ENCODE results near the gene IL12B.
A peak's percentile ranks its signal among the peaks of the same experiment; 100 is the strongest.
"Not testable (repeated sequence)": the region's sequence is repeated elsewhere in the genome, so short reads cannot be mapped to it uniquely, and the experiment has no call there.

Gene IL12B

DNA sequence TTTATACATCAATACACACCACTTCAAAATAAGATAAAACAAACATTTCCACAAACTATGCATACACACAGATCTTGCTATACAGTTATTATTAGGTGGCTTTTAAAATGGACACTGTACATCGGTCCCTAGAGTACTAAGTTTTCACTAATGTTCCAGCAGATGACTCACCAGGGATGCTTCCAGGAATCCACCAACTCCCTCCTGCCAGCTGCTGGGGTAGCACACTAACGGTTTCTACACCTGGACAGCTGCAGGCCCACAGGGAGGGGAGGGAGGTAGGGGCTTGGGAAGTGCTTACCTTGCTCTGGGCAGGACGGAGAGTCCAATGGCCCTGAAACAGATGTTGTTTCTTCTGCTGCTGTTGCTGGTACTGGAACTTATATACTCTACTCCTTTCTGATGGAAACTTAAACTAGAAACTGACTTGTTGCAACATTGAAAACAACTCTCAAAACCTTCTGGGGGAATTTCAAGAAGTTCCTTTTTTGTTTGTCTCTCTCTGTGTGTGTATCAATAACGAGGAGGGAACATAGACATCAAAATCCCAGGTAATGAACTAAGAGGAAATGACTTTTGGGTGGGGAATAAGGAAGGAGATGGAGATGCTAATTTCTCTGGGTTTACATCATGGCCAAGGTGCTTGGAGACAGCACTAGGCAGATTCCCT lies at the start of gene IL12B:
Gene IL12B, minus strand, starts transcription at position 357 of the 670 bp plus-strand sequence. CDS start 3,705 bp downstream, outside the sequence.
- peak; percentile 45 for DNase-seq (ENCODE audit: low spot score)

DNA sequence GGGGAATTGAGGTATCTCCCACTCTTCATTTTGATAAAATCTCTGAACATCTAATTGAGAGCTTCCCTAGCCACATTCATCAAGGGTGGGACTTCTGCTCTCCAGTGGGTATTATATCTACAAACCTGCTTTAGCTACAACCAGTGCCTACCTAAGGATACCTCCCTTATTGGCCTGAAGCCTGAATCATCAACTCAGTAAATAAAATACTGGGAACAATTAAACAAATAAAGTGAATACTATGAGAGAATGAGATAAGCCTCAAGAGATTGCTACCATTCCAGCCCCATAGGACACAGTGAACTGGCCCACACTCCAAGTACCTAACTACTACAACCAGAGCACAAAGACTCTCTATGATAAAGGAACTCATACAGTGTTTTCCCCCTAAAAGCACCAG lies 47.4 kb upstream of the IL12B start:
- DNase-seq (ENCODE audit: low spot score) = no peak

DNA sequence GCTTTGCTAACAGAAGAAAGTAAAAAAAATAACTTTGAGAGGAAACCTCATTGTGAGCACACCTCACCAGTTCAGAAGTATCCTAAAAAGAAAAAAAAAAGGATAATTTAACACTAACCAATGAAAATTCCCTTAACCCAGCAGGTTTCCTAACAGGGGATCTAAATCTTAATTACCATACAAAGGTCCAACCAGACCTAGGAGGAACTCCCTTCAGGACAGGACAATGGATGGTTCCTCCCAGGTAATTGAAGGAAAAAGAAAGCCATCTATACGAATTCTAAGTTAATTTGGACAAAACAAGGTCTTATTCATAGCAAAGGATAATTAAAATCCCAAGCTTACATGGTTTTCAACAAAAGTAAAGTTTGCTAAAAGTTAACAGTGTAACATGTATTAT lies 37.6 kb upstream of the IL12B start:
- DNase-seq (ENCODE audit: low spot score) = not testable (repeated sequence)

DNA sequence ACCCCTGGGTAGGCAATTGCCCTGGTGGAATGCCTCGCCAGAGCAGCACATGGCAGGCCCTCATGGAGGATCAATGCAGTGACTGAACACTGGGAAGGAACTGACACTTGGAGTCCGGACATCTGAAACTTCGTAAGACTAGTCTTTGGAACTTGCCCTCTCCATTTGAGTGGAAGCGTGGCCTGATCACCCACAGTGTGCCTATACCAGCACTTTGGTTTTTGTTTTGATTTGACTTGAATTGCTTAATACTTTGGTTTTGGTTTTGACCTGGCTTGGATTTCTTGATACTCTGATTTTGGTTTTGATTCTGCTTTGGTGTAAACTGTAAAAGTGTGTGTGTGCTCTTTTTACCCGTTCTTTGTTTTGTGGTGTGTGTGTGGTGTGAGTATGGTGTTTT lies 36.5 kb upstream of the IL12B start:
- not testable (repeated sequence) for DNase-seq (ENCODE audit: low spot score)

DNA sequence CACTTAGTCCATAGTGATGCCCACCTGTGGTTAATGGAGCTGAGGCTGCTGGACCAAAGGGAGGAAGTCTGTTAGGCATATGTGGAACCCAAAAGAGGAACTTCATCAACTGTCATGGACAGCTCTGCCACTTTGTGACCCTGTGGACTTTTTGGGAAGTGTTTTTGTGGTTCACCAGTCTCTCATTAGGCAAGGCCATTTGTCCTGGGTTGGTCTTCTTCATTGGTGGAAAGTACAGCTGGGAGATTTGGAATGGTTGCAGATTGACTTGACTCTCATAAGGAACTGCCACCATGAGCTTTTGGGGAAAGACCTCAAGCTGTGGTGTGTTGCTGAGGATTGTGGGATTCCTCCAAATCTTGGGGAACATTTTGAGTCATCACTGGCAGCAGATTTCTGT lies 31.9 kb upstream of the IL12B start:
- DNase-seq (ENCODE audit: low spot score) = no peak

DNA sequence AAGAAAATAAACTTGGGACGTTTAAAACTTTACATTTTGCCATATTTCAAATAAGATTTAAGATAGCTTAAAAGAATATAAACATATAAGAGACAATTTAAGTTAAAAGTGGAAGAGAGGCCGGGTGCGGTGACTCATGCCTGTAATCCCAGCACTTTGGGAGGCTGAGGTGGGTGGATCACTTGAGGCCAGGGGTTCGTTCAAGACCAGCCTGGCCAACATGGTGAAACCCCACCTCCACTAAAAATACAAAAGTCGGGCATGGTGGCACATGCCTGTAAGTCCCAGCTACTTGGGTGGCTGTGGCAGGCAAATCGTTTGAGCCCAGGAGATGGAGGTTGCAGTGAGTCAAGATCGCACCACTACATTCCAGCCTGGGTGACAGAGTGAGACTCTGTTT lies 29.6 kb upstream of the IL12B start:
- DNase-seq (ENCODE audit: low spot score) = not testable (repeated sequence)

DNA sequence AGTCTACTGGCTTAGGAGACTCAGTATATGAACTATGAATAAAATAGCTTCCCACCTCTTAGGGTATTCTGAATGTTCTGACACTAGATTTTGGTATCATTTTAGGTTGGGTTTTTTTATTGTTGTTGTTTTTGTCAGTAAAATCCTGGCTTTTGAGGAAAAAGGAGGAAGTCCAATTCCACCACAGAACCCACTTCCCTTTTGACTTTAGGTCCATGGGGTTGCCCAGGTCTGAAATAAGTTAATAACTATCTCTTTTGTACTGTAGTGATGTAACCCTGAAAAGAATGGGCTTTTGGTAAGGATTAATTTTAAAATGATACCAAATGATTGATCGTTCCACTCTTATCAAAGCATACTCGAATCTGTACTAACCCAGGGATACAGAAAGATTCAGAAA lies 29.1 kb upstream of the IL12B start:
- DNase-seq (ENCODE audit: low spot score) = no peak

DNA sequence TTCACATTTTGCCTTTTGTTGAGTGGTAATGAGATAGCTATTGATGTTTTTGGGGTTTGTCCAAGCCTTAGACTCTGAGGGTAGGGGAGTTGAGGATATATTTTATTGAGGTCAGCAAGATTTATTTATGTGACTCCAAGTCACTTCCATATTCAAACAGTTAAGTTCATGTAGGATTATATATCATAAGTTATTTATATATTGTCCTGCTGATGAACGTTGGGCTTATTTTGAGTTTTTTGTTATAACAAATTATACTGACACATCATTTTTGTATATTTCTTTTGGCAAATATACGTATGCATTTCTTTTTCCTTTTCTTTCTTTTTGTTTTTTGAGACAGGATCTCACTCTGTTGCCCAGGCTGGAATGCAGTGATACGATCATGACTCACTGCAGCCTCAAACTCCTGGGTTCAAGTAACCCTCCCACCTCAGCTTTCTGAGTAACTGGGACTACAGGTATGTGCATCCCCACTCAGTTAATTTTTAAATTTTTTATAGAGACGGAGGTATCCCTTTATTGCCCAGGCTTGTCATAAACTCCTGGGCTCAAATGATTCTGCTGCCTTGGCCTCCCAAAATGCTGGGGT lies 23.5 kb upstream of the IL12B start:
- DNase-seq (ENCODE audit: low spot score) = no peak

DNA sequence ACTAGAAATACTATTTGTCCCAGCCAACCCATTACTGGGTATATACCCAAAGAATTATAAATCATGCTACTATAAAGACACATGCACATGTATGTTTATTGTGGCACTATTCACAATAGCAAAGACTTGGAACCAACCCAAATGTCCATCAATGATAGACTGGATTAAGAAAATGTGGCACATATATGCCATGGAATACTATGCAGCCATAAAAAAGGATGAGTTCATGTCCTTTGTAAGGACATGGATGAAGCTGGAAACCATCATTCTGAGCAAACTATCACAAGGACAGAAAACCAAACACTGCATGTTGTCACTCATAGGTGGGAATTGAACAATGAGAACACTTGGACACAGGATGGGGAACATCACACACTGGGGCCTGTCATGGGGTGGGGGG lies 20.4 kb upstream of the IL12B start:
- DNase-seq (ENCODE audit: low spot score) = not testable (repeated sequence)

DNA sequence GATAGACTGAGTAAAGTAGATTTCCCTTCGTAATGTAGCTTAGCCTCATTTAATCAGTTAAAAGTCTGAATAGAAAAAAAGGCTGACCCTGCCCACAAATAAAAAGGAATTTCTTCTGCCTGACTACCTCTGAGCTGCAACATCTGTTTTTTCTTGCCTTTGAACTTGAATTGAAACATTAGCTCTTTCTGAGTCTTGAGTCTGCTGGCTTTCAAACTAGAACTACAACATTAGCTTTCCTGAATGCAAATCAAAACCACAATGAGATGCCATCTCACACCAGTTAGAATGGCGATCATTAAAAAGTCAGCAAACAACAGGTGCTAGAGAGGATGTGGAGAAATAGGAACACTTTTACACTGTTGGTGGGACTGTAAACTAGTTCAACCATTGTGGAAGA lies 19.9 kb upstream of the IL12B start:
- not testable (repeated sequence) for DNase-seq (ENCODE audit: low spot score)

DNA sequence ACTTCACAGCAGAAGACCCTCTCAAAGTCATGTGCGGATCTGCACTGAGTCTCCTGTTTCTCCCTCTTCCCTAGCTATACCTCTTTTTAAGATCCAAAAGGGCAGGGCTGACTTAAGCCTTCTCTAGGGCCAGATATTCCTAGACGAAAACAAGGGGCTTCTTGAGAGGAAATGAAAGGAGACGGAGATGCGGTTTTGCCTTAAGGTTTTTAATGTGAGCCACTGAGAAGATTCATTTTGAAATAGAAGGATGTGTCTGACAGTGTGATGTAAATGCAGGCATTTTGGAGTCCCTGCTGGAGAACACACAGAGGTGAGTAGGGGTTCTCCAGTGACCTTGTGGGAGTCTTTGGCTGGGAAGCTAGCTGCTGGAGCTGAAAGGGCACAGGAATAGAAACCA lies 15.6 kb upstream of the IL12B start:
- no peak for DNase-seq (ENCODE audit: low spot score)

DNA sequence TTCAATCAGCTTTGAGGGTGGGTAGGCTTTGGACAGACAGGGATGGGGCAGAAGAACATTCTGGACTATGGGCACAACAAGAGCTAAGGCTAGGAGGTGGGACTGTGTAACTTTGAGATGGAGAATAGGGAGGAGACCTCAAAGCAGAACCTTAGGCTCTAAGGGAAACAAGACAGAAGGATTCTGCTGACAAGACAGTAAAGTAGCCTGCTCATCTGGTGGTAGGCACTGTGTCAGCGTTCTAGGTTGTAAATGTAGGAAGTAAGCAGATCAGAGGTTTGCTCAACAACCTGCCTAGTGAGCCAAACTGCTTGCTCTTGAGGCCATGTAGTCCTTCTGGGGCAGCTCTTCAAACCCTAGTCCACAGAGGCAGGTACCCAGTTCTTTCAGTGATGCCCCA lies 15.0 kb upstream of the IL12B start:
- no peak for DNase-seq (ENCODE audit: low spot score)

DNA sequence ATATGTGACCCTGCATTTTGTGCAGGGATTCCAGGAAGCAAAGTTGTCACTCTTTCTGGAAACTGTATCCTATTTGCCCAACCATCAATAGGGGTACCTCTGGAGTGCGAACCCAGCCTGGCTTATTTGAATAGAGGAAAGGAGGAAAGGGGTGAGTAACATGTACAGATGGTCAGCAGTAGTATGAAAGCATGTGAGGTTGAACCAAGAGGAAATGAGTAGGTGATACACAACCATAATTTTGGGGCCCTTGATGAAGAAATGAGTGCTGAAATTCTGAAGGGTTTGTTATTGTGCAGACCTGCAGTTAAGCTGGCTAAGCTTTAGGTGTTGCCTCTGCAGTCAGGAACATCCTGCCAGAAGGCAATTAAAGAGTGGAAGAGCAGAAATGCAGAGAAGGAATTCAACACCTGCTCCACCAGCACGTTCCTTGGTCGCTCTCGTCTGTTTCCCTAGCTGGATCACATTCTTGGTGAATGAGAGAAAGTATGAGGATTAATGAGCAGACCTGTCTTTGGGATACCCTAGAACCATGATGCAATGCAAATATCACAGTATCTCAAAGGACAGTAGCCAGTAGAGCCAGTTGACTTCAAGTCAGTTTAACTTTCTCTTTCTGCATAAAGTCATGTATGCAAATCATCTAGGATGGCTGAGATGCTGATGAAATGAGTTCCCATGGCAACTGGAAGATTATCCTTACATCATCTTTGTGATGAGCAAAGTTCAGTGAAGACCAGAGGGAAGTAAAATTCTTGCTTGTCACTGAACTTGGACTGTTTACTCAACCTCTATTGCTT lies 13.2 kb upstream of the IL12B start:
- DNase-seq (ENCODE audit: low spot score) = no peak

DNA sequence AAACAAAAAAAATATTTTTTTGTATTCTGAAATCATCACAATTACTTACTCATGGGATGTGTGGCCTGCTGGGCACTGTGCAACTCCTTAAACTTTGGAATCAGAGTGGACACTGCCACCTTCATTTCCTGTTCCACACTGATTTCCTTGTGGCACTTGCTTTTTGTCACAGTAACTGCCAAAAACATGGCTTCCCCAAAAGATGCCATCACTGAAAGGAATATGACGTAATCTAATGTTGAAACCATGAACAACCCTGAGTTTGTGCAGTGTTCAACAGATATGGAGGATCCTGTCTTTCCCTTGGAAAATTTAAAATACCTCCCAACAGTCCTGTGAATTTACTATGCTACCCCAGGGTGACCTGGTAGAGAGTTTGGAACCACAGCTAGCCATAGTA lies 12.6 kb upstream of the IL12B start:
- no peak for DNase-seq (ENCODE audit: low spot score)

DNA sequence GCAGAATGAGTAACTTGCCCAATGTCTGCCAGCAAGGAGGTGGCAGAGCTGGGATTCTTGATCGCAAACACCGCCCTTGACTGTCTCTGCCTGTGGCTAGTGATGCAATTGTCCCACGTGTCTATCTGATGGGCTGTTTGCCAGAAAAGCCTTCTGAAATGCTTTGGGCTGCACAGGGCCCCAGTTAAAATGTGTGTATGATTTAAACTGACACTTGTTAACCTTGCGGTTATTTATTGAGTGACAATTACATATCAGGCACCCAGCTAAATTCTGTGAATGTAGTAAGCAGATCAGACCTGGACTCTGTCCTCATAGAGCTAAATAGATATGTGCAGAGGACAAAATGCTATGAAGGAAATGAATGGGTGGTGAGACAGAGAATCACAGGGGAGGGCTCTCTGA lies 11.6 kb upstream of the IL12B start:
- DNase-seq (ENCODE audit: low spot score) = peak; percentile 68

DNA sequence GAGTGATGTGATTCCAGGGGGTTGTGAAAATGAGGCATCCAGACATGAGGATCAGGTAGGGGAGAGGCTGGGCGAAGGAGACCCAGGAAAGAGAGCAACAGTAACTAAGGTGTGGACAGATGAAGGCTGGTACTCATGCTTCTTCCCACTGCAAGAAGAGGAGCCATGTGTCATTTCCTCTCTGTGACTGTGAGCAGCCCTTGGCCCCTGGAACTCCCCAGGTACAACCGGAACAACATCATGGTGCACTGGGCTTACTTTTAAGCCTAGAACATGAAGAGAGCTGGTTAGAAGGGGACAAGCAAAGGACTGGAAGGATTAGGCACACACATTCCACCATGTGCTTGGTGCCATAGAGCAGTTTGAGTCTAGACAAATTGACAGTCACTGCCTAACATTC lies 10.9 kb upstream of the IL12B start:
- no peak for DNase-seq (ENCODE audit: low spot score)

DNA sequence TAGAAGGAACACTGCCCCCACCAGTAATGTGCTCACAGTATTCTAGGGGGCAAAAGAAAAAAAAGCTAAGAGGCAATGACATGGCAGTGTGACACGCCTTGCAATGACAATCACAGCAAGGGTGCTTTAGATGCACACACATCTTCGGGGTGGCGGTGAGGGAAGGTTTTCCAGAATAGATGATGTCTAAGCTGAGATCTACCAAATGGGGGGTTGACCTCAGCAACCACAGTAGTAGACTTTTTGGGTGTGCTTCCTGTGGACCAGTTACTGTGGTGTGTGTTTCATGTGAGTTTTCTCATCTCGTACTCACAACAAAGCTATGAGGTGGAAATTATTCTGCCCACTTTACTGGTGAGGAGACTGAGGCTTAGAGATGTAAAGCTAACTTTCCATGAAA lies 10.2 kb upstream of the IL12B start:
- DNase-seq (ENCODE audit: low spot score) = no peak

DNA sequence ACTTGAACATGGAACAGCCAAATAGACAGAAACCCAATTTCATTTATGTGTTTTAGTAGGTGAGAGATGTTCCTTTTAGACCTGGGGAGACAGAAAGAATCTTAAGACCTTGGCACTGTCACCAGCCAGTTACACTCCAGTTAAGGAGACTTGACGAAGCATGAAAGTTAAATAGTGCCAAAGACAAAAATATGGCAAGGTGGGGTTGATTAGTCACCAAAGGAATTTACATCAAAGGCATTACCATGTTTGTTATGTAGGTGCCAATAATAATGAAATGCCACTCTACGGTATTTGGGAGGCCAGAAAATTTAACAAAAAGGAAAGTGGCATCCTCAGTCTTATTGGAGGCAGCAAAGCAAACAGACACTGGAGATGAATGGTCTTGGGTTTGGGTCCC lies 9.2 kb upstream of the IL12B start:
- no peak for DNase-seq (ENCODE audit: low spot score)

DNA sequence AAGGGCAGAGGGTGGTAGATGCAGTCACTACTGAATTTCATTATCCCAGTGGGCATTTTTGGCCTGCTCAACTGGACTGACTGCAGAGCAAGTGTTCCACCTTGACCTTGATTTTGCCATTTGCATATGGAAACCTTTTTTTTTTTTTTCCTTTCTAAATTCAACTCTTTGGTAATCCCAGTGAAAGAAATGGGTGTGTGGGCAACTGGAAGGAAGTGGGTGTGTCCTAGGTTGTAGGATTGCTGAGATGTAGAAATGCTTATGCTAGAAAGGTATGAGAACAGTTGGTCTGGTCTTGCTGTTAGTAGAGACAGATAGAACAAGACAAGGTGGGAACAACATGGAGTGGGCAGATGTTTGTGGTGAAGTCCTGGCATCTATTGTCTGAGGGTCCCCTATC lies 7.8 kb upstream of the IL12B start:
- no peak for DNase-seq (ENCODE audit: low spot score)

DNA sequence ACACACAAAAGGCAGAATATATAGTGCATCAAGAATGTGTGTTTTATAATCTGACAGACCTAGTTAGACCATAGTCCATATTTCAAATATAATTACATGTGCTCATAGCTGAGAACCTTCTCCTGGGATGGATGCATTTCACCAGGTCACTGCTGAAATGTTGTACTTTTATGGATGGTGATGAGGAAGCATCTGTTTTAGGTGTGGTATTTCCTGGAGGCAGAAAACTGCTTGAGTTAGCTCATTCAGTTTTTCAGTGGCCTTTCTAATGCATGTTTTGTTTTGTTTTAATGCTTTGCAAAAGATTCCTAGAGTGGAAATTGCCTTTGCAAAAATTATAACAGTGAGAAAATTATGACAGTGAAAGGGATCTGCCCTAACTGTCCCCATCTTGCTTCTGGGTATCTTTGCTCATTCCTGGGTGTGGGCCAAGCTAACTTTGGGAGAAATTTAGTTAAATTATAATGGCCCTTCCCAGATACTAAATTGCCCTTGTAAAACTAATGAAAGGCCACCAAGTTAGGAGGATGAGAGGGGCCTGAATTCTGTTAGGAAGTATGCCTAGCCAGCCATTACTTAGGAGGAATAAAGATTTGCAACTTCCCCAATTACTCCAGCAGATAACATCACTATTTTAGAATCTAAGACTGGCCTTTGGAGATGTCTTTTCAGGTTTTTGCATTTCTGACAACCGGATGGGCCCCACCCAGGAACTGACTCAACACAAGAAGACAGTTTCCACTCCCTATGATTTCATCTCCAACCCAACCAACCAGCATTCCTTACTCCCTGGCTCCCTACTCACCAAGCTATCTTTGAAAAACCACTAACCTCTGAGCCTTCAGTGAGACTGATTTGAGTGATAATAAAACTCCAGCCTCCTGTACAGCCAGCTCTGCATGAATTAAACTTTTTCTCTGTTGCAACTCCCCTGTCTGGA lies 7.0 kb upstream of the IL12B start:
- peak; percentile 34 for DNase-seq (ENCODE audit: low spot score)

DNA sequence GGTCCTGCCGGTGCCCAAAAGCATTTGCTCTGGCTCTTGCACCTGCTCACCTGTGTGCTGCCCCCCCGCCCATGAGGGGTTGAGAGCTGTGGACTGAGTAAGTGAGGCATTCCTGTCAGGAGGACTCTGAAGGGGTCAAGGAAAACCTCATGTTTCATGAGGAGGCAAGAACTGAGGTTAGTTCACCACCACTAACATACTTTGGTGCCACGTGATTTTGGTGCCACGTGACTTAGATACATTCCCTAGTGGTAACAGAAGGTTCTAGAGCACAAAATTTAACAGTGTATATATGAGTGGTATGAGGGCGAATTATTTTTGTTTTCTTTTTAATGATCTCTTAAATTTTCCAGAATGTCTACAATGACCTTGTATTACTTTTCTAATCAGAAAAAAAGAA lies 6.3 kb upstream of the IL12B start:
- DNase-seq (ENCODE audit: low spot score) = no peak

DNA sequence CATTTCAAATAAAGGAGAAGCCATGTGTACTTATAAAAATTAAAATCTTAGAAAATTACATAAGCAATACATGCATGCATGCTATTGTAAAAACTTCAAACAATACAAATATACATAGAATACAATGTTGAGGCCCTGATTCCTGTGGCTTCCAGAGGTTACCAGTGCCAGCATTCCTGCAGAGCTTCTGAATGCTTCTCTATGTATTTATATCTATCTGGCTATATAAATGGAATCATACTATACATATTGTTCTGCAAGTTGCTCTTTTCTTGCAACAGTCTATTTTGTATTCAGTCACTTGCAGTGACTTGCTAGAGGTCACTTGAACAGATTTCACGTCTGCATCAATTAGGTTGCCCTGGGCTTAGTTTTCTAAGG lies 3.2 kb upstream of the IL12B start:
- no peak for DNase-seq (ENCODE audit: low spot score)

Data from AG08396 (cell line).